Measurements from ENCODE around the gene TES.
"Not testable (repeated sequence)": the region's sequence is repeated elsewhere in the genome, so short reads cannot be mapped to it uniquely, and the experiment has no call there.

GRCh38 chr7:116295903-116296302, 85.6 kb downstream of the TES start:
- TF ChIP-seq REST (IDR thresholded peaks at IDR 0.05; ENCODE audit: insufficient replicate concordance, low read depth); CTCF (IDR thresholded peaks at IDR 0.05; ENCODE audit: insufficient read depth, low read length): not testable (repeated sequence)
